Measurements from ENCODE around the gene INSC.
A peak's percentile ranks its signal among the peaks of the same experiment; 100 is the strongest.

The INSC gene

DNA sequence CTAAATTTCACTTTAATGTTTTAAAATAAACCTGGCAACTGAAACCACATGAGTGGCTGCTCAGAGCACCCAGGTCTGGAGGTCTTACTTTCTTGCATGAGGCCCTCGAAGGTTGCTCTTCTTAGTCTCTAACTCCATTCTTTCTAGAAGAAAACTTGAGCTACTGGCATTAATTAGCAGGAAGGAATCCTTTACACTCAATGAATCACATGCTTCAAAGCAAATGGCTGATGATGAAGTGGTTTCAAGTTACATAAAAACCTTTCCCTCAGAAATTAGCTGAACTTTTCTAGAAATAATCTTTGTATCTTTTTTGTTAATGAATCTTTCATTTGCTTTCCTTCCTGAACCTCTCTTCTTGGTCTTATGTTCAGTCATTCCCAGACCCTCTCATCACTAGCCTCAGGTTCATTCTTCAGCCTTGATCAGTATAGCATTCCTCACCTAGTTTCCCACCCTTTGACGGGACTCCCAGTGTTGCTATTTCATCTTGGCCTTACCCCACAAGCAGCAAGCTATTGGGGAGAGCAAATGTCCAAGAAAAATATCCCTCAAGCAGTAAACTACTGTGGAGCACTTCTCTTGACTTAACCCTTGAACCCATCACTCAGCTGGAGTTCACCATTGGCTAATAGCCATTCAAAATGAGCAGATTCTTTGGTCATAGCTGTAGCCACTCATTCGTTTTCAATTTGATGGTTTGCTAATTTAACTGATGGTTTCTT lies 75.1 kb downstream of the INSC start:
- no peak for DNase-seq

DNA sequence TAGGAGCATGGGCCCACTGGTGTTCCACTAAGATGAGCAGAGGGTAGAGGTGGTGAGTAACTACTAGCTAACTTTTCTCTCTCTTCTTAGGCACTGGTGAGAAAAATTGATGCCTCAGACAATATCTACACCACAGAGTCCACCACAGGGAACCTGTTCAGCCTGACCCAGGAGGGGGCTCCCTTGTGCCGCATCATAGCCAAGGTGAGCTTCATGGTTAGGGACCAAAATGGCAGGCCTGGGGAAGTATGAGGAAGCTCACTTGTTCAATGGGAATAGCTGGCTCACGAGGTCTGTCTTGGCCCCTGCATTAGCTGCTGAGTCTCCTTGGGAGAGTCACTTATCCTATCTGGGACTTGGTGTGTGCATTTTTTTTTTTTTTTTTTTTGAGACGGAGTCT lies 75.9 kb downstream of the INSC start:
- DNase-seq, result no peak

DNA sequence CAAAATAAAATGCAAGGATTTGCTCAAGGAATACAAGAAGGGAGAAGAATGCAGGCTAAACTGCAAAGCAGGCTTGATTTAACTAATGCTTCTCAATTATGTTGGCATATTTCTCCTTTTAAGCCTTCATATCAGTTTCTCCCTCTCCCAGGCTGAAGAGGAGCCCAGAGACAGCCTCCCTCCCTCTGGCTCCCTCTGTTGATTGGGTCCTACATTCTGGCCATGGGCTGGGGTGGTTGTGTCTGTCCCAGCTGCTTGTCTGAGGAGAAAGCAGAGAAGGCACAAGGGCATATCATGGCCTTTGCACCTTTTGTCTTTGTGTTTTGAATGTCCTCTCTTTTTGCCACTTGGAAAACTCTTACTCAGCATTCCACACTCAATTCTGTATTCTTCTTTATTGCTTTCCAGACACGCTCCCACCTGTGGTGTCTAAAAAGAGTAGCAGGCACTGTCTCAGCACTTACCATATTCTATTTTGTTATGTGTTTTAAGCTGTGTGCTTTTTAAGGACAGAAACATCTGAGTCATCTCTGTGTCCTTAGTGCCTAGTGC lies 77.4 kb downstream of the INSC start:
- no peak for DNase-seq

DNA sequence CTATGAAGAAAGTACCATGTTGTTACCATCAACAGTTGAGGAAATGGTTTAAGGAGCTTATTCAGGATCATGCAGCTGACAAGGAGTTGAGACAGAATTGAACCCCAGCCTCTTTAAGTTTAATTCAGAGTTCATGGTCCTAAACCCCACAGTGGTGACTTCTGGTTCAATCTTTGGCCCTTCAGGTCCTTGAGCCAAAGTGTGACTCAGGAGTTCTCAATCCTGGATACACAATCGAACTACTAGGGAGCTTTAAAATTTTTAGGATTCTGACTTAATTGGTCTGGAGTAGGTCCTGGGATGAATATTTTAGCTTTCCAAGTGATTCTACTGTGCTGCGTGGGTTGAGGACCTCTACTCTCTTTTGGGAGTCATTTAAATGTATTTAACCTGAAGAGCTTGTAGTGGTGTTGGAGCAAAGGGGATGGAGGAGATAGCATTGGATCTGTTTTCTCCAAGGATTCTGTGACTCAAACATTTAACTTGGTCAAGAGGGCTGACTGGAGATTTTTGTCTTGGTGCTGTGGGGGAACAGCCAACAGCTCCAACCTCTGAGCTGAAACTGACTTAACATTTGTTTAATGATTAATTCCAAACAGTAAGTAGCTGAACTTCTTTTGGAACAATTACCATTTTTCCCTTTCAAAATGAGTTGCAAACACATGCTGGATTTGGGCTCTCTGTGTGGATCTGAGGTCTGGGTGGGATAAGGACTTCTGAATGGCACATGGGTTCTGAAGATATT lies 80.1 kb downstream of the INSC start:
- DNase-seq, result no peak

DNA sequence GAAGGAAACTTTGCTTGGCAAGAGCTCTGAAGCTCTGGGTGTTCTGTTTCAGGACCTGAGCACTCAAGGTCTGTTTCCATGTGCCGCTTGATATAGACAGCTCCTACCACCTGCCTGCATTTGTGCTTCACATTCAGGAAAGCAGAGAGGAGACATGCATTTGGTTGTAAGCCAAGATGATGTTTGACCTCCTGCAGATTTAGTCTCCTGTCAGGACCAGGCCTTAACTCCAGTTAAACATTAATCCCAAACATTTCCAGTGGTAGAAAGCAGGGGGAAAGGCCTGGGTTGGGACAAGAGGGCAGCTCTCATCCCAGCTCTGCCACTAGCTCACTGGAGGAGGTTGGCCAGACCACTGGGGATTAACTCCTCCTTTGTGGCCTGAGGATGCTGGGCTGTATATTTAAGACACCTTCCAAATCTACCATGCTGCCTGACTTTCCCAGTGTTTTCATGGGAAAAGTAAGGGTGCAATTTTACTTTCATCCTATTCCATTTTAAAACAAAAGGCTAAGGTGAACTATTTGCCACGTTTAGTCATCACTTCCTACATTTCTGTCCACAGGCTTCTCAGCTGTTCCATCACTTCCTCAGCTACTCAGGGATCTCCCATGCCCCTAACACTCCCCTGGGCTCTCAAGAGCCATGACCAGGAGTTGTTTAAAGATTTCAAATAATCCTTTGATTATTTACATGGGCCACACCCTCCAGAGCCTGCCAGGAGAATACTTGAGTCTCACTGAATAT lies 80.9 kb downstream of the INSC start:
- DNase-seq, result no peak

DNA sequence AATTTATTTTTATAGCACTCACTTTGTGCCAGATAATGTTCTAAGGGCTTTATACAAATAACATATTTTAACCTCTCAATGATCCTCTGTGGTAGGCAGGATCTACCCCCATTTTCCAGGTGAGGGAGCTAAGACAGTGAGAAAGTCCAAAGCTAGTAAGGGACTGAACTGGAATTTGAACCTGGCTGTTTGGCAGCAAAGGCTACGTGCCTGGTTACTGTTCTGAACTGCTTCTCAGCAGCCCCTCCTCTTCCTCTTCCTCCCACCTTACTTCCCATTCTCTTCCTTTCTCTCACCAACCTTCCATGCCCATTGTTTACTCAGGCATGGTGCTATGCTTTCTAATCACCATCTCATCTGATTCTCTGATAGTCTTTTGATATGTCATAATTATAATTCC lies 82.0 kb downstream of the INSC start:
- DNase-seq, result no peak

DNA sequence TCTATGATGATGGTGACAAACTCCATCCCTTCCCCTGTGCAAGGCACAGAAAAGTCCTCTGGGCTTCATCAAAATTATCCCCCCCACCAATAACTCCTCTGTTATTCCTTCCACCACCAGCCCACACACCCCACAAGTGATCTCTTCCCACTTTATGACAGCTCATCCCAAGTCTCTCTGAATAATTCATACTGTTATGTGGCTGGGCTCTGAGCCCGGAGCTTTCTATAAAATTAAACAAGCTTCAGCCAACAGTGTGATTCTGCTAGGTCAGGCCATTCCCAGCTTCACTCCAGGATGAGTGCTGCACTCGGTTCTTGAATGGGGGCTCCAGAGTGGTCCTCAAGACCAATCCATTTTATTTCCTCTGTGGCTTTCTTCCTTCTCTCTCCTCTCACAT lies 83.0 kb downstream of the INSC start:
- DNase-seq, result no peak

DNA sequence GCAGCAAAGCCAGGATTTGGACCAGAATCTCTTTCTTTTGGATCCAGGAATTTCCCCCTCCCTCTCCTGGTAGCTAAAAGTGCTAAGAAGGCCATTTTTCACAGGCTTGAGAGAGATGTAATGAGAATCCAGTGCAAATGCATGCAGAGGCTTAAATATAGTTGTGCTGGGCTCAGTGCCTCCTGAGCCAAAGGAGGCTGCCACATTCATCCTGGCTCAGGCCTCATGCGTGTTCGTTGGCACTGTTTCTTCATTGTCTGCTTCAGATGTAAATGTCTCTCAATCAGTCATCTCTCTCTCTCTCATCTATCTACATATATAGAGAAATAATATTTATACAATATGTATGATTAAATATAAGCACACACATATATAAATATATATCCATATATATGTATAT lies 83.6 kb downstream of the INSC start:
- no peak for DNase-seq

DNA sequence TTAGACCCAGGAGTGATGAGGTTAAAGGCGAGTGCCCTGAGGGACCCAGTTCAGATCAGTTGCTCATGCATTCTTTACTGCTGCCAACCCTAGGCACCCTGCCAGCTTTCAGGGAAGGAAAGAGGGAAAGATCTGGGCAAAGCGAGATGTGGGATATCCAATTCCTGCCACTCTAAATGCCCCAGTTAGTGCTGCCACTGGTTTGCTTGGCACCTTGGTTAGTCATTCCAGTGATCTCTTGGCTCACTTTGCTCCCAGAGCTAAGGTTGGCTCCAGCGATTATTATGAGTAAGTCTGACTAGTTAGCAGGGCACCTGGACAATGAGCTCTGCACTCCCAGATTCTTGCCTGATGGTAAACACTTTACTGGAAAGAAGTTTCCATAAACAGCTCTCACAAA lies 85.0 kb downstream of the INSC start:
- no peak for DNase-seq

DNA sequence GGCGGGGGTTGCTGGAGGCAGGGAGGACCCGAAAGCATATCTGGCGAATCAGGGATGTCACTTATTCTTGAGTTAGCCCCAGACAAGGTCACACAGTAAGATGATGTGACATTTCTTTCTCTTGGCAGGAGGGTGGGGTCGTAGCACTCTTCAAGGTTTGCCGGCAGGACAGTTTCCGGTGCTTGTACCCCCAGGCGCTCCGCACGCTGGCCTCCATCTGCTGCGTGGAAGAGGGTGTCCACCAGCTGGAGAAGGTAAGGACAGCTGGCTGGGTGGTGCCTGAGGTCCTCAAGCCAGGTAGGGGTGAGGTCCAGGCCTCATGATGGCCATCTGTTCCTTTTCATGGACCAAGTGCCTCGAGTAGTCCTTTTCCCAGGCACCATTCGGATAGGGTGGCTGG lies 86.0 kb downstream of the INSC start:
- DNase-seq, result no peak

DNA sequence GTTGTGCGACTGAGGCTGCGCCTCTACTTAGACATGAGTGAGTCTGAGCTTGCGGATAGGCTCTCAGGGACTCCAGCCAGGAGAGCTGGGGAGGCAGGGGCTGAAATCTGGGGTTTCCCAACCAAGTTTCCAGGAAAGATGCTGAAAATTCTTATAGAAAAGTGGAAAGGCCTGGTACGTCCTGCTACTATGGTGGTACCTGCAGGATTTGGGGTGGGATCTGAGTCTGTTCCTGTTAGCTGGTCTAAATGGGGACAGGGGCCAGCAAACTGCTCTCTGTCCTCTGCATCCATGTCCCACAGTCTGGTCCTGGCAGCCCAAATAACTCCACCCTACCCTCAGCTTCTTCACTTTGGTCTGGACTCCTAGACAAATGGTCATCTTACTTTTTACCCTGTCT lies 86.9 kb downstream of the INSC start:
- DNase-seq, result no peak

DNA sequence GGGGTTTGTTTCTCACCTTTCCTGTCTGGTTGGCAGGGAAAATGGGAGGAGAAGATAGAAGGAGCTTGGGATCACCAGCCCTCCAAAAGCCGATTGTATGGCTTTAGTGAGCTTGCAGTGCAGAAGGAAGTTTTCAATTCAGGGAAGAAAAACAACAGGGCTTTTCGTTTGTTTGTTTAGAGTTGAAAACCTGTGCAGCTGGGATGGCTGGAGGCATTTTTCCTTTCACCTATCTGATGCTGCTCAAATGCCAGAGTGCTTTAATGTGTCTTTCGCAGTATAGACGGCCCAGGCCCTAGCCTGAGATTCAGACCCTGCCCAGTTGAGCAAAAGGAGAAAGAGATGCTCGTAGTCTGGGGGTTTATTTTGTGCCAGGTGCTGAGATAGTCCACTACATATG lies 87.9 kb downstream of the INSC start:
- DNase-seq, result no peak

DNA sequence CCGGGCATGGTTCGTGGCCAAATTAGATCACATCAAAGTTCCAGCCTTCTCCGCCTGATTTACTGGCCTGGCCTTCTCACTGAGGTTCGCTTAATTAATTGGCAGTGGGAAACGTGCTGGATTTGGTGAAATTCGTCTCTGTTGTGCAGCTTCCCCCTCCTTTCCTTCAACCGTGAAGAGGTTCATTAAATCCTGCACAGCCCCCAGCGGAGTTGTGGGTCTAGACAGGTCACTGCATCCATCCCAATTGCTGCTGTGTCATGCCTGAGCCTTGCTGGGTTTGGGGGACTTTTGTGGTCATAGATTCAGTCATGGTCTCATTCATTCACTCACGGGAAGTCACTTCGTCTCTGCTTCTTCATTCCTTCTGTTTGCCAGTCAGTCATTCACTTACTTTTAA lies 90.0 kb downstream of the INSC start:
- no peak for DNase-seq

DNA sequence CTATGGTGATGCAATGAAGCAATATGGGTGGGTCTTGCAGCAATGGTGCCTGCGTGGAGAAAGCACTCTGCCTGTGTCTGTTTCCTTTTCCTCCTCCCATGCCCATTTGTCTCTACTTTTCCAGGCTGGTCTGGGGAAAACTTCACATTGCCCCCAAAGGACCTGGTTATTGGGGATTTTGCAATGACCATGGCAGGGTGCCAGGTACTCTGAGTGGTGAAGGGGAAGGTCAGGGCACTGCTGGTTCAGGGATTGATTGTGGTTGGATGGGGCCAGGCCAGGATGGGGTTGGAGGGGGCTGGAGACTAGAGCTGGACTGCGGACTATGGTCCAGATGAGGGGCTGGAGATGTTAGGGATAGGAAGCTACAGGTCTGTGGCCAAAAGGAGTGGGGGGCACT lies 92.1 kb downstream of the INSC start:
- no peak for DNase-seq

DNA sequence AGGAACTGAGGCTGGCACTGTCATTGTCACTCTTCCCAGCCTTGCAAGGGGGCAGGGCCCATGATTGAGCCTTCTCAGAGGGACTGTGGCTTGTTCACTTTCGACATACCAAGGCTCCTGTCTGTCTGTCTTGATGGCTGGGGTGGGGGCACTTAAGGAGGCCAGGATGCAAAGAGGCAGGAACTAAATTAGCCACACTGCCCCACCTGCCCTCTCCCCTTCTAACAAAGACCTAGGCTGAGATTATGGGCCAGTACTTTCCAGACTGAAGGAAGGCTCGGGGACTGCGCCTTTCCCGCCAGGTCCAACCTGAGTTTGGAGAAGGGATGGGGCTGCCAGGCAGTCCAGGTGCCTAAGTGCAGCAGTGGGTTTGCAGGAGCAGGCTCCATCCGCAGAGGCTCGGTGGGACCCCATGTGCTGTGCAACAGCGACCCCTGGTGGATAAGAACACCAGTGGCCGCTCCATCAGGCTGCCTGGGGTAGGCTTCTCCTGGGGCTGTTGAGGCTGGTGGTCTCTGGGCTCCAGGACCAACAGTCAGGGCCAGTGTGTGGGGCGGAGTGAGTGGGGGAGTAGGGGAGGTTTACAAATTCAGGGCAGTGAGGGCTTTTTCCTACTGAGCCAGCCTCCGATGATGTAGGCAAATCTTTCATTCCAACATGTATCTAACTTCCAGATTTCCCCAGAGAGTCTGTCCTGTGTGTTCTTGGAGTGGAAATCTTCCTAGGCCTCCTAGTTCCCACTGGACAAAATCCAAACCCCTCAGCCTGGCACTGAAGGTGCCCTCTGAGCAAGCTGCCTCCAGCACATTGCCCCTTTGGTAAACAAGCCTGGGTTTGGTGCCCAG lies 93.9 kb downstream of the INSC start:
- peak; percentile 70 for DNase-seq

DNA sequence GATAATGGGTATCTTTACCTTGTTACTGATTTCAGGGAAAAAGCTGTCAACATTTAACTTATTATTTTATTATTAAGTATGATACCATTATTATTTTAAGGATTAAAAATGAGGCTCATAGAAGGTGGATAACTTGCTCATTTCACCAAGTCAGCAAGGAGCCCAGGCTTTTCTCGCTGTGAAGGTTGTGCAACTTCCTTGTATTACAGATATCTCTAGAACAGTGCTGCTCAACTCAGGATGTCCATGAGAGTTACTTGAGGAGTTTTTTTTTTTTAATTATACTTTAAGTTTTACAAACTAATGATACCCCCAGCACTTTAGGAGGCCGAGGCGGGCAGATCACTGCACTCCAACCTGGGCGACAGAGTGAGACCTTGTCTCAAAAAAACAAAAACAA lies 98.2 kb downstream of the INSC start:
- no peak for DNase-seq

DNA sequence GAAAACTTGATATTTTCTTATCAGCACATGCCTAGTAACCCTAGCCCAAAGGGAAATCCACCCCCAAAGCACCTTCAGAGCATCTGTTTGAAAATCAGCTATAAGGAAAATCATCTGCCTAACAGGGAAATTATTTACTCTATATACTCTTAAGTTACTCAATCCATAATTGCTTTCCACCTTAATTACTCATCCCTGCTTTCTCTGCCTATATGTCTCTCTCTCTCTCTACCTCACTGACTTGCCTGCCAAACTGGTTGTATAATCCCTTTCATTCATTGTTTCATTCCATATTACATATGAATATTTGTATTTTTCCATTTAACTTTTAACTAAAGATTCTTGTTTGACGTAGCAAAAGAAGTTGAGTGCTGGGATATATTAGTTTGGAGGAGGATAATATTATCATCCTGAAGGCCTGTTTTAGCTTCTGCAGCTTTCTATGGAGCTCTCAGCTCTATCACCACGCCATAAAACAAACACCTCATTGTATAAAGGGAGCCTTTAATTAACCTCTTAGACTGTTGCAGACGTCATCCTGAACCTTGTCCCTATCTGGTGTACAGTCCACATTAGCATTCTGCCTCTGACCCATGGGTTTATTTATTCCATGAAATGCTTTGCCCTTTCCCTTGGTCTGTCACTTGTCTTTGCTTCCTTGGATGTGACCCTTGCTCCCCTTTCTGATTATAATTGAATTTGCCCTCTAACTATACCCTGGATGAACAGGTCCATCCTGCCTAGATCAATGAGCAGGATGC lies 98.9 kb downstream of the INSC start:
- DNase-seq, result no peak

DNA sequence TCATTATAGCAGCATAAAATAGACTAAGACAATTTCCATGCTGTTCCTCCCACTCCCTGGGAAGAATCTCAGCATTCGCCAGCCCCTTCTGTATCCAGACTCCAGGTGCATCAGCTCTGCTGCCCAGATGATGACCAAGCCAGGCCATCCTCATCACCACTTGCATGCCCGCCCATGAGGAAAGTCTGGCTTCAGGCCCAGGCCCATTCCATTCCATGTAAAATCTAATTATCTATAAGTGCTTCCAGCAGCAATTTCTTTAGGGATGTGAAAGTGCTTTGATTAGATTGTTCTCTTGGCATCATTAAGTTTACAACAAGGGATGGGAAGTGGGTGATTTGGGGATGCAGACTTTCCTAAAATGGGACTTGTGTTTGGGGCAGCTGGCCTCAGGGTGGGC lies 100.3 kb downstream of the INSC start:
- no peak for DNase-seq

DNA sequence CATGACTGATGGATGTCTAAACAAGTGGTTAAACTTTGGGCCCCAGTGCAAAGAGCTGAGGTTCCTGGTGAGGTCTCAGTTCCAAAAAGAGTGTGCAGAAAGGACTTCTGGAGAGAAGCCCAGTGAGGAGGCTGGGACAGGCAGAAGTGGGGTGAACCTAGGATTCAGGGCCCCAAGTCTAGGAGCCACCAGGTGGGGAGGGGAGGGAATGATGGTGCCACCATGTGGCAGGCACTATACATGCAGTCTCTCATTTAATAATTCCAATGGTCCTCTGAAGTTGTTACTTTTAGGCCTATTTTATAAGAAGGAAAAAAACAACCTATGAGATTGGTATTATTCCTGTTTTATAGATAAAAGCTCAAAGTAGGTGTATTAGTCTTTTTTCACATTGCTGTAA lies 102.0 kb downstream of the INSC start:
- no peak for DNase-seq

DNA sequence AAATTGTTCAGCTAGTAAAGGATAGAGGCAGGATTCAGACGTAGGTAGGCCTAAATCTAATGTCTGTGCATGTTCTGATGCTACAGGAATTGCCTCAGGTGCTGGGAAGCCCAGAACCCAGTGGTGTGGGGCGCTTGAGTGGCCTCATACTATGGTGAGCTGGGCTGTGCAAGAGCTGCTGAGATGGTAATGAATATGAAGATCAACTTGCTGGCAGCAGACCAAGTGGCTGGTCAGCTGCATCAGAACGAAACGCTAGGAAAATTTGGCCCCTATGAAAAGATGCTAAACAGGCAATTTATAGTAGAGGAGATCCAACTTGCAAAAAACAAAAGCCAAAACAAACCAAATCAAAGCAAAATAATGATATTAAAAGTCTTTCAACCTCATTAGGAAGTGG lies 102.7 kb downstream of the INSC start:
- no peak for DNase-seq

DNA sequence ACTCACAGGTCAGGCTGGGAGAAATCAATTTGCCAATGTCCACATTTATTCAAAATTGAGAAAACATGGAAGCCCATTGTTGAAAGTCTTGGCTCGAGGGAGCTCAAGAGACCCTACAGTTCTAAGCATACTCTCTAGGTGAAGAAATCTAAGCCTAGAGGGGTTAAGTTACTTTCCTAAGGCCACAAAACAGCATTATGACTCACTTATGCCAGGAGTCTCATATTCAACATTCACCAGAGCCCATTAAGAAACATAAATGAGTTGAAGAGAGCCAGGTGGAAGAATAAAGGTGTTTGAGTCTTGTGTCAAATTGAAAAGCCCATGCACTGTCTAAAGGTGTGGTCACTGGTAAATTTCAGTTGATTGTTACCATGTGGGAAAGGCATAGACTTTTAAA lies 108.1 kb downstream of the INSC start:
- DNase-seq, result no peak

DNA sequence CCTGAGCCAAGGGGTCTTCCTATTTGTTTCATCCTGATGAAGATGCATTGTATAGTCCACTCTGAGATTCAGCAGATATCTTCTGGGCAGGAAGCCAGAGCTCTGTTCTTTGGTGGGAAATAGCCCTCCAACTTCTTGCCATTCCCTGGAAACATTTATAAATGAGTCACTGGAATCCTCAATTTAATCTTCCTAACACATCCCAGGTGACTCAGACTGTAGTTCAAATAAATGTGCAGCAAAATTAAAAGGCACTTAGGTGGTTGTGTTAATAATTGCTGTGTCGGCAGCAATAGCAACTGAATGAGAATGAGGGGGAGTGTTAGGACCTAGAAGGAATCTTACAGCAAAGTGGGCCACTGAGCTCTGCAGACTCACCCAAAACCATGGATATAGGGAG lies 108.6 kb downstream of the INSC start:
- DNase-seq, result no peak
